H9 (cell line): ENCODE measurements around the gene FASTKD3. TPM values are rescaled to one million over a fixed set of nuclear protein-coding genes. Genes with fewer than 3 reads are reported as not detected.
A peak's percentile ranks its signal among the peaks of the same experiment; 100 is the strongest.

Experiments used
- DNase-seq: peaks from one replicate; pipeline ENCODE4 v3.0.0-alpha.2; 2017
- H2AFZ ChIP-seq: one replicate; pipeline ENCODE4 v1.6.1; 2013; ENCODE audit warnings: mild to moderate bottlenecking, low read length, control low read depth, moderate library complexity
- H2AK5ac ChIP-seq: 2 replicates; pipeline ENCODE4 v1.6.1; 2013; ENCODE audit warnings: low read length, control low read depth, mixed read lengths; ENCODE audit not compliant: insufficient read length
- H2BK120ac ChIP-seq: one replicate; pipeline ENCODE4 v1.6.1; 2013; ENCODE audit warnings: low read depth, mild to moderate bottlenecking, low read length, control low read depth, inconsistent platforms; ENCODE audit not compliant: poor library complexity, severe bottlenecking
- H2BK12ac ChIP-seq: 2 replicates; pipeline ENCODE4 v1.6.1; 2013; ENCODE audit warnings: low read length, control low read depth, mixed read lengths, low read depth; ENCODE audit not compliant: insufficient read length
- H2BK15ac ChIP-seq: 2 replicates; pipeline ENCODE4 v1.6.1; 2013; ENCODE audit warnings: low read depth, low read length, control low read depth
- H2BK20ac ChIP-seq: one replicate; pipeline ENCODE4 v1.6.1; 2013; ENCODE audit warnings: low read depth, mild to moderate bottlenecking, low read length, control low read depth, inconsistent platforms; ENCODE audit not compliant: poor library complexity, severe bottlenecking
- H2BK5ac ChIP-seq: 2 replicates; pipeline ENCODE4 v1.6.1; 2013; ENCODE audit warnings: low read length, control low read depth, mixed read lengths; ENCODE audit not compliant: insufficient read length
- H3K14ac ChIP-seq: 2 replicates; pipeline ENCODE4 v1.6.1; 2013; ENCODE audit warnings: low read length, control low read depth; ENCODE audit not compliant: insufficient read depth
- H3K18ac ChIP-seq: 2 replicates; pipeline ENCODE4 v1.6.1; 2013; ENCODE audit warnings: low read depth, mild to moderate bottlenecking, mixed read lengths, low read length, control low read depth; ENCODE audit not compliant: insufficient read length
- H3K23ac ChIP-seq: 2 replicates; pipeline ENCODE4 v1.6.1; 2013; ENCODE audit warnings: low read length, control low read depth, mixed read lengths, low read depth; ENCODE audit not compliant: insufficient read length
- H3K23me2 ChIP-seq: 2 replicates; pipeline ENCODE4 v1.6.1; 2013; ENCODE audit warnings: low read depth, mild to moderate bottlenecking, mixed read lengths, low read length, control low read depth; ENCODE audit not compliant: insufficient read length, poor library complexity, severe bottlenecking
- H3K27ac ChIP-seq: 2 replicates; pipeline ENCODE4 v1.5.1; 2013; ENCODE audit warnings: low read length, control low read depth, mixed read lengths, low read depth; ENCODE audit not compliant: insufficient read length
- H3K27me3 ChIP-seq: 2 replicates; pipeline ENCODE4 v1.6.1; 2013; ENCODE audit warnings: low read length, control low read depth, inconsistent platforms; ENCODE audit not compliant: insufficient read depth
- H3K4ac ChIP-seq: 2 replicates; pipeline ENCODE4 v1.6.1; 2013; ENCODE audit warnings: low read depth, mild to moderate bottlenecking, control low read depth, inconsistent platforms, low read length, moderate library complexity
- H3K4me1 ChIP-seq: 2 replicates; pipeline ENCODE4 v1.6.1; 2013; ENCODE audit warnings: low read length, control low read depth, inconsistent platforms; ENCODE audit not compliant: insufficient read depth
- H3K4me2 ChIP-seq: 2 replicates; pipeline ENCODE4 v1.6.1; 2013; ENCODE audit warnings: low read length, control low read depth, mixed read lengths; ENCODE audit not compliant: insufficient read length, insufficient read depth
- H3K56ac ChIP-seq: 2 replicates; pipeline ENCODE4 v1.6.1; 2013; ENCODE audit warnings: low read depth, mild to moderate bottlenecking, mixed read lengths, low read length, control low read depth; ENCODE audit not compliant: insufficient read length
- H3K79me1 ChIP-seq: 2 replicates; pipeline ENCODE4 v1.6.1; 2013; ENCODE audit warnings: low read depth, mild to moderate bottlenecking, moderate library complexity, low read length, control low read depth, inconsistent platforms; ENCODE audit not compliant: insufficient read depth, poor library complexity, severe bottlenecking
- H3K79me2 ChIP-seq: 2 replicates; pipeline ENCODE4 v1.6.1; 2013; ENCODE audit warnings: low read length, control low read depth, inconsistent platforms; ENCODE audit not compliant: insufficient read depth
- H3K9ac ChIP-seq: 2 replicates; pipeline ENCODE4 v1.6.1; 2013; ENCODE audit warnings: low read length, control low read depth, mixed read lengths; ENCODE audit not compliant: insufficient read length; ENCODE audit errors: extremely low read depth
- H3K9me3 ChIP-seq: one replicate; pipeline ENCODE4 v1.6.1; 2013; ENCODE audit warnings: low read depth, low read length, inconsistent platforms; ENCODE audit not compliant: control insufficient read depth
- H3T11ph ChIP-seq: one replicate; pipeline ENCODE4 v1.6.1; 2013; ENCODE audit warnings: mild to moderate bottlenecking, low read length, control low read depth, inconsistent platforms
- H4K20me1 ChIP-seq: one replicate; pipeline ENCODE4 v1.6.1; 2013; ENCODE audit not compliant: control insufficient read depth, insufficient read length, insufficient read depth
- H4K5ac ChIP-seq: 2 replicates; pipeline ENCODE4 v1.6.1; 2013; ENCODE audit warnings: low read depth, mild to moderate bottlenecking, mixed read lengths, low read length, control low read depth; ENCODE audit not compliant: insufficient read length
- H4K8ac ChIP-seq: replicated peaks from 2 replicates; pipeline ENCODE4 v1.6.1; 2013; ENCODE audit warnings: low read length, control low read depth, mixed read lengths, low read depth; ENCODE audit not compliant: insufficient read length
- H4K91ac ChIP-seq: 2 replicates; pipeline ENCODE4 v1.6.1; 2013; ENCODE audit warnings: low read depth, mild to moderate bottlenecking, moderate library complexity, mixed read lengths, low read length, control low read depth; ENCODE audit not compliant: insufficient read length
- H3K27ac Mint-ChIP-seq, 3 experiments: 2 replicates in 2 of 3; 3 replicates in 1 of 3; pipeline ENCODE4 v1.8.0; 2020 to 2021; ENCODE audit warnings: mixed read lengths in 3 of 3, mild to moderate bottlenecking in 1 of 3, moderate library complexity in 1 of 3
- H3K27me3 Mint-ChIP-seq: 2 replicates; pipeline ENCODE4 v1.8.0; 2021; ENCODE audit warnings: low read depth, mild to moderate bottlenecking, moderate library complexity, mixed read lengths
- H3K36me3 Mint-ChIP-seq, 3 experiments: 2 replicates in 2 of 3; 3 replicates in 1 of 3; pipeline ENCODE4 v1.8.0; 2020 to 2021; ENCODE audit warnings: low read depth in 3 of 3, mixed read lengths in 3 of 3; ENCODE audit not compliant: insufficient read depth in 1 of 3
- H3K4me1 Mint-ChIP-seq, 2 experiments: 2 replicates each; pipeline ENCODE4 v1.8.0; 2020; ENCODE audit warnings: mixed read lengths in 2 of 2
- H3K4me3 Mint-ChIP-seq, 2 experiments: 2 replicates in 1 of 2; 3 replicates in 1 of 2; pipeline ENCODE4 v1.8.0; 2020 to 2021; ENCODE audit warnings: mild to moderate bottlenecking in 2 of 2, mixed read lengths in 2 of 2, moderate library complexity in 1 of 2
- H3K9me3 Mint-ChIP-seq, 2 experiments: 2 replicates in 1 of 2; 3 replicates in 1 of 2; pipeline ENCODE4 v1.8.0; 2020; ENCODE audit warnings: mild to moderate bottlenecking in 2 of 2, mixed read lengths in 2 of 2, moderate library complexity in 1 of 2
- WGBS: extraction: QIAGEN DNeasy Blood & Tissue Kit; methylation state at CpG from one replicate; pipeline ENCODE4 v1.1.7; 2013; ENCODE audit warnings: missing lambda C conversion rate, low lambda C conversion rate, mixed read lengths; ENCODE audit not compliant: insufficient read length; ENCODE audit errors: extremely low coverage; 5-methylcytosine and 5-hydroxymethylcytosine counted together
- total RNA-seq: library from RNA; stranded (reverse); gene quantifications from 2 replicates; pipeline ENCODE4 v1.2.1, GENCODE V29; 2021
- TF ChIP-seq, protein P1 (sequence below): fragments of 200-600 bp; sonication (generic); conservative IDR thresholded peaks from 3 replicates; pipeline ENCODE4 v1.8.0; 2021; ENCODE audit warnings: antibody characterized with exemption, mild to moderate bottlenecking

FASTKD3 gene
- total RNA-seq, 1 experiment from 2014 or later: 15.0 TPM

DNA sequence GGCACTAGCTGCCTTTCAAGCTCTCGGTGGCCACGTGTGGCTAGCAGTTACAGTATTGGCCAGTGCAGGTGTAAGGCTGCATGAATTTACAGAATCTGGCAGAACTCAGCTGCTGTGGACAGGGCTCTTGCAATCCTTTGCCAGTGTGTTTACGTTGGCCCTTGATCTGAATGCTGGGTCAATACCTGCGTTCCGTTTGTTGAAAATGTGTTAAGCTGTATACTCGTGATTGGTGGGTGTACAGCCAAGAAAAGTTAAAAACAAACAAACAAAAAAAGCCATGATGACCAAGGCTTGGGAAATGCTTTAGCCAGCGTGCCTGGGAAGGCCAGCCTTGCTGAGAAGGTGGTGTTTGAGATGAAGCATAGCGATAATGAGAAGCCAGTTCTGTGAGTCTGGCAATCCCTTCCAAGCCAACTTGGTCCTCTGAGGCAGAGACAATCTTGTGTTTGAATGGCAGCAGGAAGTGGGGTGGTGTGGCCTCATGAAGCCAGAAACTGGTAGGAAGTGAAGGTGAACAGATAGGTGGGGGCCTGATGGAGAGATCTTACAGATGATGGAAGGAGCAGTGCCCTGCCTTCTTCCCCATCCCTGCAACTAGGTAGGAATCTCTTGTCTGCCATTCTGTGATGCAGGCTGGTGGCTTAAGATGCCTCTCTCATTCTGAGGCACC lies 17.1 kb downstream of the FASTKD3 start:
- Histone ChIP-seq H3K27ac (no peak overlapping the region), H3K9ac (no peak overlapping the region), H3K27me3 (peaks cover 4% of the 10 kb centered on the region; the same call in 1 of the 2 replicates), H3K4ac (no peak overlapping the region), H3K23me2 (peaks cover 13% of the 10 kb centered on the region), H3T11ph (no peak overlapping the region), H2AK5ac (no peak overlapping the region), H2BK5ac (no peak overlapping the region), H2AFZ (no peak overlapping the region), H2BK12ac (no peak overlapping the region), H2BK20ac (no peak overlapping the region), H3K14ac (no peak overlapping the region), H3K9me3 (no peaks in the 10 kb centered on the region), H3K79me1 (no peaks in the 10 kb centered on the region), H2BK15ac (no peak overlapping the region), H2BK120ac (no peak overlapping the region), H3K56ac (no peak overlapping the region), H4K20me1 (no peaks in the 10 kb centered on the region), H4K91ac (no peak overlapping the region), H3K4me2 (peak overlapping the region; percentile 52), H3K79me2 (no peaks in the 10 kb centered on the region), H4K8ac (no peak overlapping the region), H3K4me1 (no peaks in the 10 kb centered on the region), H4K5ac (no peak overlapping the region), H3K18ac (peak overlapping the region; percentile 16), H3K23ac (no peak overlapping the region)
- no peak for DNase-seq
- TF ChIP-seq, protein P1, sequence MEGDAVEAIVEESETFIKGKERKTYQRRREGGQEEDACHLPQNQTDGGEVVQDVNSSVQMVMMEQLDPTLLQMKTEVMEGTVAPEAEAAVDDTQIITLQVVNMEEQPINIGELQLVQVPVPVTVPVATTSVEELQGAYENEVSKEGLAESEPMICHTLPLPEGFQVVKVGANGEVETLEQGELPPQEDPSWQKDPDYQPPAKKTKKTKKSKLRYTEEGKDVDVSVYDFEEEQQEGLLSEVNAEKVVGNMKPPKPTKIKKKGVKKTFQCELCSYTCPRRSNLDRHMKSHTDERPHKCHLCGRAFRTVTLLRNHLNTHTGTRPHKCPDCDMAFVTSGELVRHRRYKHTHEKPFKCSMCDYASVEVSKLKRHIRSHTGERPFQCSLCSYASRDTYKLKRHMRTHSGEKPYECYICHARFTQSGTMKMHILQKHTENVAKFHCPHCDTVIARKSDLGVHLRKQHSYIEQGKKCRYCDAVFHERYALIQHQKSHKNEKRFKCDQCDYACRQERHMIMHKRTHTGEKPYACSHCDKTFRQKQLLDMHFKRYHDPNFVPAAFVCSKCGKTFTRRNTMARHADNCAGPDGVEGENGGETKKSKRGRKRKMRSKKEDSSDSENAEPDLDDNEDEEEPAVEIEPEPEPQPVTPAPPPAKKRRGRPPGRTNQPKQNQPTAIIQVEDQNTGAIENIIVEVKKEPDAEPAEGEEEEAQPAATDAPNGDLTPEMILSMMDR: no peak
- Mint-ChIP-seq H3K9me3 (peaks cover 2 to 7% of the 10 kb centered on the region in 2 experiments; a peak in 3 of 5 replicates), H3K36me3 (peaks cover 0 to 15% (median 4%) of the 10 kb centered on the region in 3 experiments; a peak in 3 of 7 replicates), H3K4me1 (peaks cover 11 to 14% of the 10 kb centered on the region in 2 experiments), H3K4me3 (peak overlapping the region; percentile 72 to 95; a peak in 4 of 5 replicates), H3K27me3 (peaks cover 35% of the 10 kb centered on the region), H3K27ac (no peak overlapping the region)
- no CpG with 5 or more reads among the region's 8 CpGs for WGBS
